Measurements from ENCODE around the gene SUPT20HL2.
"Not testable (repeated sequence)": the region's sequence is repeated elsewhere in the genome, so short reads cannot be mapped to it uniquely, and the experiment has no call there.

SUPT20HL2 gene

DNA sequence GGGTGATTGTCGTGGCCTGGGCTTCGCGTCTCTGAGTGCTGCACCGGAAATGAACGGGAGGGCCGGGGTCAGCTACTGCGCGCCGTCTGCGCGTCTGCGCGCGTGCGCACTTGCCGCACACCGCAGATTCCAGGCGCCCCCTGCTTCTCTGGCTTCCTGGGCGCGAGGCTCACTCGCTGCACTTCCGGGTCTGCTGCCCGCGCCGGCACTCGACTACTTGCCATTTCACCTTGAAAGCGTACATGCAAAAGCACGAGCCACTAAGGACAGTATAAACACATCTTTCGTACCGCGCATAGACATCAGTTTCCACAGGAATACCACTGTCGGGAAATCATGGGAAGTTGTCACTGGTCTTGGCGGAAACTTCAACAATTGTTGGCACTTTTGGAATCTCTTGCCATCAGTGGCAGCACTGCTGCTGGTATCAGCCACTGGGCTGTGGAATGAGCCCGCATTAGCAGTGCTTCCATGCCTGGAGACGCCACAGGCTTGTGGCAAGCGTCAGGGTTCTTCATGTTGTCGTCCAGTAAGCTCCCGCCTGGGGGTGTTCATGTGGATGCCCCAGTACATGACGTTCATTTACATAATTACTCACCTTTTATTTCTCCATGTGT lies at the start of gene SUPT20HL2:
SUPT20HL2 (minus strand) TSS at position 51 of the 617 bp plus-strand sequence. CDS start 754 bp downstream, outside the sequence.
- DNase-seq = no peak
- intact Hi-C loops (cut with DNase I) = no loop called here

DNA sequence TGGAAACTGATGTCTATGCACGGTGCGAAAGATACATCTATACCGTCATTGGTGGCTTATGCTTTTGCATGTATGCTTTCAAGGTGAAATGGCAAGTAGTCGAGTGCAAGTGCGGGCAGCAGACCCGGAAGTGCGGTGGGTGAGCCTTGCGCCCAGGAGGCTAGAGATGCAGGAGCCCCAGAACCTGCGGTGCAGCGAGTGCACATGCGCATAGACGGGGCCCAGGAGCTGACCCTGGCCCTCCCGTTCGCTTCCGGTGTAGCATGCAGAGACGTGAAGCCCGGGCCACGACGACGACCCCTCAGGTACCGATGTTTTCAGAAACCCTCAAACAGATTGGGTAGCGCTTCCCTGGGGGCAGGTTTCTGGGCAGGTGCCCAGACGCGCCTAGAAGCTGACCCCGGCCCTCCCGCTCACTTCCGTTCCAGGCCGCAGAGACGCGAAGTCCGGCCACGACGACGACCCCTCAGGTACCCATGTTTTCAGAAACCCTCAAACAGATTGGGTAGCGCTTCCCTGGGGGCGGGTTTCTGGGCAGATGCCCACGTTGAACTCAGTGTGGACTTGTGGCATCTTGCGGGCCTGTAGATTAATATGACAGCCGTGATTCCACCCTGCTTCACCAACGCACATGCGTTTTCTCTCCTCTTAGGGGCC lies 48.3 kb upstream of the SUPT20HL2 start:
- intact Hi-C loops (cut with DNase I) = not testable (repeated sequence)
- peak in 2 of 10 donors; percentile 39 to 80 for DNase-seq

DNA sequence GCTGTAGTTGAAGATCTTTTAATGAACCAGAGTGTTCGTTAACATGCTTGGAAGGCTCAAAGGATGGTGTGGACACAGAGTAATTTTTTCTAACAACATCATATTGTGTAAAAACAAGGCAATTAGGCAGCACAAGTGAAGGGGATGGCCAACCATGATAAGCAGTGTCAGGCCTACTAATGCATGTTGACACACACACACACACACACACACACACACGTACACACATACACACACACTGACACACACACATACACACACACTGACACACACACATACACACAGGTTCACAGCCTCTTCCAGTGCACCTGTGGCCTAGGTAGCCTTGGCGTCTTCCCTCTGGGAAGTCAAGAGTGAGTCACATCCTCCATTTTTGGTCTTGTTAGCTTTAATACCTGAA lies 46.4 kb upstream of the SUPT20HL2 start, which contains the start of gene SUPT20HL1:
SUPT20HL1 (plus strand) TSS at position 368 of the 400 bp plus-strand sequence. CDS start 2,122 bp downstream, outside the sequence.
- intact Hi-C loops (cut with DNase I) = no loop called here
- DNase-seq = no peak

DNA sequence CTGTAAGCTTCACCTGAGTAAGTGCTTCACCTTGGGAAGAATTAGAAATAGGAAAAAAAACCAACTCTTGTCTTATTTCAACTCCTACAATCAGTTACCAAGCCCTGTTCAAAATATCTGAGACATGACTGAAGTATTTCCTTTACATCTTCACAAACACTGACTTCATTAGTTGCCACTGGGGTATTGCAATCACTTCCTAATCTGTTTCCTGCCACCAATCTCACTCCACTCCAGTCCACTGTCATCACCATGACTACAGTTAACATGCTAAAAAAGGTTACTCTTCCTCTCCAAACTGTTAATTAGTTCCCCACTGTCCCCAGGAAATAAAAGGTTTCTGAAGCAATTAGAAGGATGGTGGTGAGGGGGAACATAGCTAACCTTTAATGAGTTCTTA lies 43.2 kb upstream of the SUPT20HL2 start:
- DNase-seq = no peak
- intact Hi-C loops (cut with DNase I) = no loop called here

DNA sequence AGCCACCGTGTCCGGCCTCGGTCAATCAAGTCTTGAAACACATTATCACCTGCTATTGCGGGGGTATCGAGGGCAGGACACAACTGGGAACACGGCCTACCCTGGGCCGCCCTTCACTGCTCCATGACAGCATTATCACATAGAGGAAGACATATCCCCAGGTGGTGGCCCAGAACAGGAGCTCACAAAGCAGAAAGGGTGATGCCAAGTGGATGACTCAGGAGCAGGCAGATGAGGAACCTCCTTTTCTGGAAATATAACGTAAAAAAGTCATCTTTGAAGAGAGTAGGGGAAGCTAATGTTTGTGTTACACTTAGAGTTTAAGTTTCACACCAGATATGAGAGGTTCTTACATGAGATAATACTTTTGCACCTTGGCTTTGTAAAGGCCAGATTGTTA lies 41.2 kb upstream of the SUPT20HL2 start:
- no peak for DNase-seq
- intact Hi-C loops (cut with DNase I) = no loop called here

- intact Hi-C loops (cut with DNase I) = no loop called here
- DNase-seq = no peak
Observed at GRCh38 chrX:24350217-24350616, 36.3 kb upstream of the SUPT20HL2 start.

- DNase-seq = no peak
- intact Hi-C loops (cut with DNase I) = no loop called here
Observed at GRCh38 chrX:24347881-24348280, 34.0 kb upstream of the SUPT20HL2 start.

DNA sequence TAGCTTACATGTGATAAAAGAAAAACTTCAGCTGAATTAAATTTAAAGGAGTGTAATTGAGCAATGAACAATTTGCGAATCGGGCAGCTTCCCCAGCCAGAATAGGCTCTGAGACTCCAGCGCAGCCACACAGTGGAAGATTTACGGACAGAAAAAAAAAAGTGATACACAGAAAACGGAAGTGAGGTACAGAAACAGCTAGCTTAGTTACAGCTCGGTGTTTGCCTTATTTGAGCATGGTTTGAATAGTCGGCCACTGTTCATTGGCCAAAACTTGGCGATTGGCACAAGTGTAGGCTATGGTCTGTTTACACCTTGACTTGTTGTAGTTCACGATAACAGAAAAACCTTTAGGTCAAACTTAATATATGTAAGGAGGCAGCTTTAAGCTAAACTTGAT lies 29.9 kb upstream of the SUPT20HL2 start:
- DNase-seq = no peak
- intact Hi-C loops (cut with DNase I) = no loop called here

- intact Hi-C loops (cut with DNase I) = no loop called here
- DNase-seq = no peak
Observed at GRCh38 chrX:24341795-24342194, 27.9 kb upstream of the SUPT20HL2 start.

- intact Hi-C loops (cut with DNase I) = no loop called here
- DNase-seq = no peak
Observed at GRCh38 chrX:24340501-24340900, 26.6 kb upstream of the SUPT20HL2 start.

- DNase-seq = no peak
- intact Hi-C loops (cut with DNase I) = no loop called here
Observed at GRCh38 chrX:24339911-24340310, 26.0 kb upstream of the SUPT20HL2 start.

DNA sequence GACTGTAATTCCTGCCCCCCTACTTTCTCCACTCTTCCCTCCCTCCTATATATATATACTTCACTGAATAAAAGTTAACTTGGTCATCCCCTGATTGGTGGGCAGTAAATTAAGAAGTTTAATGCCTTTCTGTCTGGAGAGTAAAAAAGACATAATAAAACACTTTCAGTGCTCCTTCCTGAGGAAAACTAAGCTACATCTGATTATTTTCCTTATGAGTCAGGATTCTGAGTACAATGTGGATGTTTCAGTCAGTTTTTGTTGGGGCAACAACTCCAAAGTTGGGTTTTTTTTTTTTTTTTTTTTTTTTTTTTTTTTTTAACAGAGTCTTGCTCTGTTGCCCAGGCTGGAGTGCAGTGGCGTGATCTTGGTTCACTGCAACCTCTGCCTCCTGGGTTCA lies 22.0 kb upstream of the SUPT20HL2 start:
- intact Hi-C loops (cut with DNase I) = no loop called here
- DNase-seq = no peak

DNA sequence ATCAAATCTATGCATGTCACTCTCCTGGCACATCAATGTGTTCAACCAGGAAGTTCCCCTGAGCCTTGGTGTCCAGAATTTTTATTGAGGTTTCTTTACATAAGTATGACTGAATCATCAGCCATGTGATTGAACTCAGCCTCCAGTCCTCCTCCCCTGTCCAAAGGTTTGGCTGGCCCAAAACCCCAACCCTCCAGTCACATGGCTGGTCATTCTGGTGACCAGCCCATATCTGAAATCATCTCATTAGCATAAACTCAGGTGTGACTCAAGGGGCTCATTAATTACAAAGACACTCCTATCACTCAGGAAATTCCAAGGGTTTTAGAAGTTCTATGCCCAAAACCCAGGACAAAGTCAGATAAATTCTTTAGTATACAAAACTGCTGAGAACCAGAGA lies 20.6 kb upstream of the SUPT20HL2 start:
- no peak for DNase-seq
- intact Hi-C loops (cut with DNase I) = no loop called here

DNA sequence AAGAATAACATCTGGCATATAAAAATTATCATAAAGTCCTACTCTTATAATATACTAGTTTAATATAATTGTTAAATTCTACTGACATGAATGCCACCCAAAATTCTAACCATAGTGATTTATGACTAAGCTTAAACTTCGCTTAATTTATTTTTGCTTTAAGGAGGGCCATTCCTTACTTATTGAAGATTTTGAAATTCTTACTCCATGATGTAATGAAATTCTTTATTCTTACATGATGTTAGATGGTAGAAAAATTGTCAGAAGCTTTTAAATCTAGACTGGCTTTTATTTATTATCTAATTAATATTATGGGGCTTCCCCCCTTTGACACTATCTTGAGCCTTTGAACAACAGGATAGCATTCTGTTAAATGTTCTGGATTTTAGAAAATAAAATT lies 19.5 kb upstream of the SUPT20HL2 start:
- no peak for DNase-seq
- intact Hi-C loops (cut with DNase I) = no loop called here

- no peak for DNase-seq
- intact Hi-C loops (cut with DNase I) = no loop called here
Observed at GRCh38 chrX:24332878-24333277, 19.0 kb upstream of the SUPT20HL2 start.

DNA sequence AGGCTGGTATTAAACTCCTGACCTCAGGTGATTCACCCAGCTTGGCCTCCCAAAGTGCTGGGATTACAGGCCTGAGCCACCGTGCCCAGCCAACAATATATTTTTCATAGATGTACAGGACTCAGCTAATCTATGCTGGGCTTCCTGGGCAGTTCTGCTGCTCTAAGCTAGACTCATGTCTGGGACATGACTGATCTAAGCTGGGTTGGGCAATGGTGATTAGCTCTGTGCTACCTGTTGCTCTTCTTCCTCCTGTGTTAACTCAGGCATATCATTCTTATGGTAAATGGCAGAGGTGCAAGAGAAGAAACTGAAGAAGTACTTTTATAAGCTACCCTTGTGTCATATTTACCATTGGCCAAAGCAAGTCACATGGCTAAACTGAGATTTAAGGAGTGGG lies 11.4 kb upstream of the SUPT20HL2 start:
- DNase-seq = no peak
- intact Hi-C loops (cut with DNase I) = no loop called here

DNA sequence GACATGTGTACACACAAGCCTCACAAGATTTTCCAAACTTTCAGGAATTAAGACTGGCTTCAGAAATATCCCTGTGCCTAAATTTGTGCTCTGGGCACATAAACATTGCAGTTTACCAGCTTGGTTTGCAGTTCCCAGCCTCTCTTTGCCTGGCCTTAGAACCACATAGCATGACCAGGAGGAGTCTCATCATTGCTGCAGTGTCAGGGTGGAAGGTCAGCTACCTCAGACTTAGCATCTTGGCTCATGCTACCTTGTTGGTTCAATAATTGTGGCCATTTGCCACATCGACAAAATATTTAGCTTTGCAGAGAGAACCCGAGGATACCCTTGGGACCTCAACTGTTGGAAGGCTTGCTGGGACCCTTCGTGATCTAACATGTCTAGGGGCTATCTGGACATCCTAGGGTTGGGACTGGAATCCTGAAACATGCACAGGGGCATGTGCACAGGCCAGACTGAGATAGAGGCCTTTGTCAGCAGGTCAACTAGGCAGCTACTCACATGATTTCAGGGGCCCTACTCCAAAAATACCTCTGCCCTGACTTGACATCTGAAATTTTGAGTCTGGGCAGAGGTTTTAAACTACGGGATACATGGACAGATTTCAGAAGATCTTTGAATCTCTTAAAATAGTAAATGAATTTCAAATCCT lies 8.0 kb upstream of the SUPT20HL2 start:
- intact Hi-C loops (cut with DNase I) = no loop called here
- DNase-seq = no peak

- no peak for DNase-seq
- intact Hi-C loops (cut with DNase I) = no loop called here
Observed at GRCh38 chrX:24317567-24317966, 3.7 kb upstream of the SUPT20HL2 start.

- no peak for DNase-seq
- intact Hi-C loops (cut with DNase I) = no loop called here
Observed at GRCh38 chrX:24316111-24316510, 2.2 kb upstream of the SUPT20HL2 start.

GRCh38 chrX:24312249-24312607 lies 1.6 kb downstream of the SUPT20HL2 start:
- intact Hi-C loops (cut with DNase I); DNase-seq: not testable (repeated sequence)

- peak in 1 of 10 donors; percentile 65 for DNase-seq
- intact Hi-C loops (cut with DNase I) = not testable (repeated sequence)
Observed at GRCh38 chrX:24311507-24312248, 2.2 kb downstream of the SUPT20HL2 start.
